ENCODE measurements around the gene CNTN1. TPM values are rescaled to one million over a fixed set of nuclear protein-coding genes. Genes with fewer than 3 reads are reported as not detected.

The CNTN1 gene
- total RNA-seq, 1 donor from 2014 or later: 0.46 TPM

- DNase-seq (ENCODE audit: low spot score): no peak
- Mint-ChIP-seq H3K36me3 (ENCODE audit: low read depth, unreplicated experiment) (no peaks in the 10 kb centered on the region), H3K9me3 (ENCODE audit: unreplicated experiment) (no peaks in the 10 kb centered on the region), H3K27ac (ENCODE audit: unreplicated experiment) (no peak overlapping the region), H3K4me1 (ENCODE audit: unreplicated experiment) (no peaks in the 10 kb centered on the region), H3K27me3 (ENCODE audit: unreplicated experiment) (no peaks in the 10 kb centered on the region), H3K4me3 (ENCODE audit: unreplicated experiment) (no peak overlapping the region)
- no peak for TF ChIP-seq CTCF (IDR thresholded peaks at IDR 0.05; ENCODE audit: unreplicated experiment)
Measured at GRCh38 chr12:40959041-40959440, 266.8 kb downstream of the CNTN1 start.

GRCh38 chr12:40963751-40964150 lies 271.5 kb downstream of the CNTN1 start:
- Mint-ChIP-seq H3K4me3 (ENCODE audit: unreplicated experiment) (no peak overlapping the region), H3K4me1 (ENCODE audit: unreplicated experiment) (no peaks in the 10 kb centered on the region), H3K9me3 (ENCODE audit: unreplicated experiment) (no peaks in the 10 kb centered on the region), H3K27me3 (ENCODE audit: unreplicated experiment) (no peaks in the 10 kb centered on the region), H3K36me3 (ENCODE audit: low read depth, unreplicated experiment) (no peaks in the 10 kb centered on the region), H3K27ac (ENCODE audit: unreplicated experiment) (no peak overlapping the region)
- DNase-seq (ENCODE audit: low spot score): no peak
- no peak for TF ChIP-seq CTCF (IDR thresholded peaks at IDR 0.05; ENCODE audit: unreplicated experiment)

GRCh38 chr12:40969796-40970195 lies 277.6 kb downstream of the CNTN1 start:
- Mint-ChIP-seq H3K27me3 (ENCODE audit: unreplicated experiment) (no peaks in the 10 kb centered on the region), H3K36me3 (ENCODE audit: low read depth, unreplicated experiment) (no peaks in the 10 kb centered on the region), H3K27ac (ENCODE audit: unreplicated experiment) (no peak overlapping the region), H3K4me3 (ENCODE audit: unreplicated experiment) (no peak overlapping the region), H3K9me3 (ENCODE audit: unreplicated experiment) (no peaks in the 10 kb centered on the region), H3K4me1 (ENCODE audit: unreplicated experiment) (no peaks in the 10 kb centered on the region)
- DNase-seq (ENCODE audit: low spot score): no peak
- TF ChIP-seq CTCF (IDR thresholded peaks at IDR 0.05; ENCODE audit: unreplicated experiment): no peak

- Mint-ChIP-seq H3K4me3 (ENCODE audit: unreplicated experiment) (no peak overlapping the region), H3K27ac (ENCODE audit: unreplicated experiment) (no peak overlapping the region), H3K4me1 (ENCODE audit: unreplicated experiment) (no peaks in the 10 kb centered on the region), H3K27me3 (ENCODE audit: unreplicated experiment) (no peaks in the 10 kb centered on the region), H3K36me3 (ENCODE audit: low read depth, unreplicated experiment) (no peaks in the 10 kb centered on the region), H3K9me3 (ENCODE audit: unreplicated experiment) (no peaks in the 10 kb centered on the region)
- no peak for DNase-seq (ENCODE audit: low spot score)
- TF ChIP-seq CTCF (IDR thresholded peaks at IDR 0.05; ENCODE audit: unreplicated experiment): peak; percentile 47
Measured at GRCh38 chr12:40970320-40970907, 278.2 kb downstream of the CNTN1 start.

GRCh38 chr12:40971911-40972310 lies 279.7 kb downstream of the CNTN1 start:
- Mint-ChIP-seq H3K4me1 (ENCODE audit: unreplicated experiment) (no peaks in the 10 kb centered on the region), H3K27me3 (ENCODE audit: unreplicated experiment) (no peaks in the 10 kb centered on the region), H3K4me3 (ENCODE audit: unreplicated experiment) (no peak overlapping the region), H3K9me3 (ENCODE audit: unreplicated experiment) (no peaks in the 10 kb centered on the region), H3K27ac (ENCODE audit: unreplicated experiment) (no peak overlapping the region), H3K36me3 (ENCODE audit: low read depth, unreplicated experiment) (no peaks in the 10 kb centered on the region)
- DNase-seq (ENCODE audit: low spot score): no peak
- TF ChIP-seq CTCF (IDR thresholded peaks at IDR 0.05; ENCODE audit: unreplicated experiment): no peak

Data from endothelial cell (in vitro differentiated cells).